ENCODE results near the gene CTNNBIP1. TPM values are rescaled to one million over a fixed set of nuclear protein-coding genes. Genes with fewer than 3 reads are reported as not detected.
A peak's percentile ranks its signal among the peaks of the same experiment; 100 is the strongest.

CTNNBIP1 gene
- total and polyA plus RNA-seq, 9 of the 15 experiments (the other 6 are each of a cell fraction or from before 2014, with no cell fraction given): 0.65 to 29.2 (median 14.7) TPM

DNA sequence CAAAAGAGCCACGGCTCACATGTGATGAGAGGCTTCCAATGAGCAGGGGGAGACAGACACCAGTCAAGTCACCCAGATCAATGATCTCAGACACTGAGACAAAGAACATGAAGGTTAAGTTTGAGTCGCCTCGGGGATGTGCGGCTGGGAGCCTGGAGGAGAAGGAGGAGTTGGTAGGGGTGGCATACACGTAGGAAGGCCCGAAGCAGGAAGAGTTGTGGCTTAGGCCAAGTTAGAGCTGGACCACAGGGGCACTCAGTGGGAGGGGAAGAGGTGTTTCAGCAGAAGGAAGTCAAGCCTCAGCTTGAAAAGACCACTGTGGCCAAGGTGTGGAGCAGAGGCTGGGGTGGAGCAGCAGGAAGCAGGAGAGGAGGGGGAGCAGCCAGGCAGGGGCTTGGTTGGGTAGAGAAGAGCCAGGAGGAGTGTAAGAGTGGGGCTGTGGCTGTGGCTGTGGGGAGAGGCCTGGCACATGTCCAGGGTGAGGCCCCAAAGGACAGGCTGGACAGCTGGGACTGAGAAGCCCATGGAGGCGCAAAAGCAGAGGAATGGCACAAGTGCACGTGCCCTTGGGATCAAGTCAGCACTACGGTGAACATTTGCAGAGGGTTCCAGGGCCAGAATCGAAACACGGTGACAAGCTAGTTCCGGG, 27.6 kb downstream of the CTNNBIP1 start:
- peaks cover 0 to 27% of the 10 kb centered on the region in 2 experiments; a peak in 3 of 5 replicates for H3K4me1 ChIP-seq (replicated peaks in 1 of 2; ENCODE audit: control insufficient read depth in 2 of 2, insufficient read depth in 2 of 2, low read length in 2 of 2)
- H3K36me3 ChIP-seq (ENCODE audit: control insufficient read depth, insufficient read depth, low read length): no peaks in the 10 kb centered on the region; the same call in 2 of the 3 replicates
- POLR2A ChIA-PET: interaction anchor here (0.6 to 1.1 kb wide), 5 partner anchors 9 to 117 kb away, joined by 3 to 5 read pairs (median 3); partner anchors contain the start of genes LZIC and NMNAT1
- no peak overlapping the region for H3K4me3 ChIP-seq
- no peaks in the 10 kb centered on the region for H3K9me1 ChIP-seq (ENCODE audit: control insufficient read depth, insufficient read depth, low read length)
- H3K9ac ChIP-seq (ENCODE audit: insufficient read depth in 1 of 2, low read depth in 2 of 2, low read length in 2 of 2): peak overlapping the region in 1 of 2 experiments; percentile 6; a peak in 2 of 4 replicates
- DNase-seq (ENCODE audit: extremely low read depth in 1 of 4, low spot score in 3 of 4) (no peak), ATAC-seq (no peak), FAIRE-seq (peak; percentile 56)
- BruUV-seq (replicated peaks): no TSS peak
- in situ Hi-C loops (cut with MboI): no loop called here
- H3K79me2 ChIP-seq (ENCODE audit: control insufficient read depth, insufficient read depth, low read length): no peaks in the 10 kb centered on the region
- peaks cover 5% of the 10 kb centered on the region; the same call in 1 of the 2 replicates for H4K20me1 ChIP-seq (replicated peaks; ENCODE audit: control insufficient read depth, insufficient read depth, low read length)
- 56% methylated on average over 12 of the region's 12 CpGs for WGBS (ENCODE audit: insufficient coverage, low coverage, missing lambda C conversion rate)
- CTCF ChIA-PET (ENCODE audit: low intra/inter-chr PET ratio): no interaction called here
- H3K4me2 ChIP-seq (ENCODE audit: insufficient read depth, low read length): no peak overlapping the region
- no peak overlapping the region for H3K27ac ChIP-seq (ENCODE audit: extremely low read depth, low read depth, low read length)
- H3K9me3 ChIP-seq (replicated peaks; ENCODE audit: control insufficient read depth, insufficient read depth, low read depth, low read length): no peaks in the 10 kb centered on the region
- H2AFZ ChIP-seq (ENCODE audit: low read depth, low read length): no peak overlapping the region
- intact Hi-C loops (cut with micrococcal nuclease): no loop called here
- TF ChIP-seq, protein P1, sequence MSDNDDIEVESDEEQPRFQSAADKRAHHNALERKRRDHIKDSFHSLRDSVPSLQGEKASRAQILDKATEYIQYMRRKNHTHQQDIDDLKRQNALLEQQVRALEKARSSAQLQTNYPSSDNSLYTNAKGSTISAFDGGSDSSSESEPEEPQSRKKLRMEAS (CRISPR knock-in tag; IDR thresholded peaks at IDR 0.05): 0 out of 2 replicates have a peak, but pooled peaks have one; percentile 15
- TF ChIP-seq ELF4 (CRISPR knock-in tag; IDR thresholded peaks at IDR 0.05) (no peak), NFIC (IDR thresholded peaks at IDR 0.05) (peak; percentile 35; the same call in 1 of the 2 replicates), RBM15 (IDR thresholded peaks at IDR 0.05; ENCODE audit: insufficient read depth, low read length) (no peak), ZNF143 (CRISPR knock-in tag; IDR thresholded peaks at IDR 0.05) (no peak)
- H3K27me3 ChIP-seq (ENCODE audit: control insufficient read depth in 2 of 2, insufficient read depth in 2 of 2, low read length in 2 of 2): no peaks in the 10 kb centered on the region
